Ovary (tissue), 9 donors: ENCODE measurements around the gene TYSND1. TPM values are rescaled to one million over a fixed set of nuclear protein-coding genes. Genes with fewer than 3 reads are reported as not detected.

Source experiments
- DNase-seq, 5 donors: peaks; one replicate each; pipeline ENCODE4 v3.0.0-alpha.2; 2019 to 2020
- H3K27ac ChIP-seq, 2 donors: fragments of 200-600 bp; one replicate each; pipeline versions ENCODE4 v1.5.1 to v1.8.0; 2019 to 2022
- H3K27me3 ChIP-seq: fragments of 200-600 bp; one replicate; pipeline ENCODE4 v1.8.0; 2022
- H3K36me3 ChIP-seq: fragments of 200-600 bp; sonication (generic); one replicate; pipeline ENCODE4 v1.5.1; 2019
- H3K4me1 ChIP-seq: one replicate; pipeline ENCODE4 v1.8.1; 2013; ENCODE audit warnings: mild to moderate bottlenecking, moderate library complexity; ENCODE audit not compliant: insufficient read depth
- H3K4me3 ChIP-seq: fragments of 200-600 bp; sonication (generic); one replicate; pipeline ENCODE4 v1.5.1; 2017
- H3K9me3 ChIP-seq, 2 donors: fragments of 200-600 bp in 1 of 2; sonication (generic) in 1 of 2; one replicate each; pipeline versions ENCODE4 v1.5.1 to v1.8.1; 2013 to 2019; ENCODE audit warnings: mild to moderate bottlenecking in 1 of 2, moderate library complexity in 1 of 2
- CTCF ChIP-seq, 3 donors: fragments of 450-650 bp in 2 of 3; fragments of 200-600 bp in 1 of 3; IDR thresholded peaks; one replicate each; pipeline versions ENCODE4 v1.5.1 to v1.8.0; 2016 to 2022; ENCODE audit warnings: antibody characterized with exemption in 3 of 3, mild to moderate bottlenecking in 1 of 3
- EP300 ChIP-seq: sonication (generic); formaldehyde crosslinking; IDR thresholded peaks from one replicate; pipeline ENCODE4 v1.6.1; 2017; ENCODE audit warnings: antibody characterized with exemption
- POLR2A ChIP-seq: fragments of 450-650 bp; IDR thresholded peaks from one replicate; pipeline ENCODE4 v1.6.1; 2017; ENCODE audit warnings: antibody characterized with exemption, mild to moderate bottlenecking, moderate library complexity
- WGBS, 3 donors: extraction: QIAGEN DNeasy Blood & Tissue Kit in 1 of 3; methylation state at CpG; one replicate each; pipeline versions ENCODE4 v1.1.5 to v1.1.7; 2013 to 2017; 5-methylcytosine and 5-hydroxymethylcytosine counted together
- intact Hi-C, 4 donors: fragments of 100-400 bp; cut with DNase I; formaldehyde crosslinking; loops; one replicate each; pipeline versions ENCODE4 v1.11.0 to v1.15.1; 2022 to 2023
- polyA plus RNA-seq, 2 donors: library from polyadenylated mRNA; stranded (reverse); fragments of 200-250 nt in 1 of 2; fragments of 350-450 nt in 1 of 2; fragmentation: Illumina TruSeq in 1 of 2; extraction: RNeasy Lipid Tissue Mini Kit (QIAGEN cat#74804) in 1 of 2; gene quantifications; one replicate each; pipeline ENCODE4 v1.2.3, GENCODE V29; 2013 to 2014
- total RNA-seq, 7 donors: library from RNA; depleted of rRNA in 2 of 7; stranded (reverse); fragments of >200 nt in 2 of 7; fragmentation: NEBNext Ultra II Directional in 3 of 7; extraction: Animal tissue kit (Norgen Biotek cat#: 25700) in 3 of 7; gene quantifications; one replicate each; pipeline versions ENCODE4 v1.1.0 to v1.2.4, GENCODE V29; 2016 to 2023
- donor health status: DM: no; HTN: no; CAD: no; lungs with moderate emphysema.
- donor health status: DM: no; HTN: no; CAD: no.
- donor health status: Bipolar disorder and iron deficiency.
- donor health status: DM: yes; HTN: yes; CAD: no.
- donor health status: DM: no; HTN: no; CAD: no.
- donor health status: DM: yes; HTN: yes; CAD: no.

The TYSND1 gene
- total and polyA plus RNA-seq, 9 donors = 3.5 to 12.4 (median 11.9) TPM

GRCh38 chr10:70126700-70127395, 19.7 kb downstream of the TYSND1 start:
- Histone ChIP-seq H3K27me3 (no peaks in the 10 kb centered on the region), H3K9me3 (no peaks in the 10 kb centered on the region), H3K36me3 (no peaks in the 10 kb centered on the region), H3K4me3 (no peak overlapping the region), H3K27ac (no peak overlapping the region), H3K4me1 (peaks cover 3% of the 10 kb centered on the region)
- intact Hi-C loops = no loop called here
- 94 to 96% (median 94%) methylated on average over 15 of the region's 15 CpGs for WGBS, 3 donors
- peak in 1 of 5 donors; percentile 14 for DNase-seq
- TF ChIP-seq EP300 (no peak), POLR2A (no peak), CTCF (IDR thresholded peaks at IDR 0.05) (no peak)

GRCh38 chr10:70125918-70126552, 20.5 kb downstream of the TYSND1 start:
- 86 to 90% (median 89%) methylated on average over 5 of the region's 5 CpGs for WGBS, 3 donors

GRCh38 chr10:70124918-70125317, 21.6 kb downstream of the TYSND1 start:
- no peak overlapping the region for H3K27ac ChIP-seq
- H3K27me3 ChIP-seq = no peaks in the 10 kb centered on the region
- no peak overlapping the region for H3K4me3 ChIP-seq
- WGBS, 3 donors = 96 to 98% (median 97%) methylated on average over 3 of the region's 3 CpGs
- H3K36me3 ChIP-seq = no peaks in the 10 kb centered on the region
- intact Hi-C loops = no loop called here
- H3K4me1 ChIP-seq = no peaks in the 10 kb centered on the region
- H3K9me3 ChIP-seq = no peaks in the 10 kb centered on the region
- TF ChIP-seq POLR2A (no peak), EP300 (no peak), CTCF (IDR thresholded peaks at IDR 0.05) (no peak)
- no peak for DNase-seq

More at GRCh38 chr10:70125918-70126552, 20.5 kb downstream of the TYSND1 start:
- TF ChIP-seq CTCF (IDR thresholded peaks at IDR 0.05) = no peak
- no peak for TF ChIP-seq POLR2A
- no peak for TF ChIP-seq EP300
- intact Hi-C loops = no loop called here
- Histone ChIP-seq H3K9me3 (no peaks in the 10 kb centered on the region), H3K4me3 (no peak overlapping the region), H3K4me1 (no peaks in the 10 kb centered on the region), H3K27me3 (no peaks in the 10 kb centered on the region), H3K36me3 (no peaks in the 10 kb centered on the region), H3K27ac (no peak overlapping the region)
- no peak for DNase-seq

- Histone ChIP-seq H3K9me3 (no peaks in the 10 kb centered on the region), H3K36me3 (no peaks in the 10 kb centered on the region), H3K4me1 (no peaks in the 10 kb centered on the region), H3K4me3 (no peak overlapping the region), H3K27me3 (no peaks in the 10 kb centered on the region), H3K27ac (no peak overlapping the region)
- DNase-seq = no peak
- 98 to 100% (median 100%) methylated on average over 1 of the region's 1 CpG for WGBS, 3 donors
- no peak for TF ChIP-seq CTCF (IDR thresholded peaks at IDR 0.05)
- no peak for TF ChIP-seq EP300
- no peak for TF ChIP-seq POLR2A
- intact Hi-C loops = no loop called here
Observed at GRCh38 chr10:70124415-70124814, 22.1 kb downstream of the TYSND1 start.
